Gastroesophageal sphincter (tissue), 3 donors: Measurements from ENCODE around the gene ZP3.
"Not testable (repeated sequence)": the region's sequence is repeated elsewhere in the genome, so short reads cannot be mapped to it uniquely, and the experiment has no call there.

Experiments used
- EP300 ChIP-seq: sonication (generic); formaldehyde crosslinking; IDR thresholded peaks from one replicate; pipeline ENCODE4 v1.6.1; 2017; ENCODE audit warnings: antibody characterized with exemption, mild to moderate bottlenecking
- POLR2A ChIP-seq, 2 donors: fragments of 450-650 bp; IDR thresholded peaks; one replicate each; pipeline ENCODE4 v1.6.1; 2017; ENCODE audit warnings: antibody characterized with exemption in 2 of 2, mild to moderate bottlenecking in 2 of 2, moderate library complexity in 1 of 2
- POLR2AphosphoS5 ChIP-seq: sonication (generic); formaldehyde crosslinking; IDR thresholded peaks from one replicate; pipeline ENCODE4 v1.6.1; 2017; ENCODE audit warnings: antibody characterized with exemption
- TF ChIP-seq, protein P1 (sequence below), 4 experiments: fragments of 200-600 bp in 2 of 4; fragments of 450-650 bp in 2 of 4; sonication (generic) in 1 of 4; IDR thresholded peaks; one replicate each; pipeline ENCODE4 v1.5.1; 2017 to 2019; ENCODE audit warnings: antibody characterized with exemption in 4 of 4, mild to moderate bottlenecking in 2 of 4, moderate library complexity in 2 of 4

DNA sequence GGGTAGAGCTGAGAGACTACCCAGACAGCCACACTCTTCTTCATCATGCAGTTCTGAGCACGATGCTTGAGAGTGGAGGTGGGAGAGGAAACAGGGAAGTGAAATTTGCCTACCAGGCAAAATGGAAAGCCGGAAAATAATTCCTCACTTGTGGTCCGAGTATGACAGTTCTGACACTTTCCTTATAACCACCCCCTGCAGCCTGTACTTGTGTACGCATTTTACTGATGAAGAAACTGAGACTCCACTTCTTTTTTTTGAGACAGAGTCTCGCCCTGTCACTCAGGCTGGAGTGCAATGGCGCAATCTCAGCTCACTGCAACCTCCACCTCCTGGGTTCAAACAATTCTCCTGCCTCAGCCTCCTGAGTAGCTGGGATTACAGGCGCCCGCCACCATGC is 21.7 kb upstream of the ZP3 start:
- TF ChIP-seq POLR2A (IDR thresholded peaks at IDR 0.05); EP300; POLR2AphosphoS5: not testable (repeated sequence)
- TF ChIP-seq, protein P1, sequence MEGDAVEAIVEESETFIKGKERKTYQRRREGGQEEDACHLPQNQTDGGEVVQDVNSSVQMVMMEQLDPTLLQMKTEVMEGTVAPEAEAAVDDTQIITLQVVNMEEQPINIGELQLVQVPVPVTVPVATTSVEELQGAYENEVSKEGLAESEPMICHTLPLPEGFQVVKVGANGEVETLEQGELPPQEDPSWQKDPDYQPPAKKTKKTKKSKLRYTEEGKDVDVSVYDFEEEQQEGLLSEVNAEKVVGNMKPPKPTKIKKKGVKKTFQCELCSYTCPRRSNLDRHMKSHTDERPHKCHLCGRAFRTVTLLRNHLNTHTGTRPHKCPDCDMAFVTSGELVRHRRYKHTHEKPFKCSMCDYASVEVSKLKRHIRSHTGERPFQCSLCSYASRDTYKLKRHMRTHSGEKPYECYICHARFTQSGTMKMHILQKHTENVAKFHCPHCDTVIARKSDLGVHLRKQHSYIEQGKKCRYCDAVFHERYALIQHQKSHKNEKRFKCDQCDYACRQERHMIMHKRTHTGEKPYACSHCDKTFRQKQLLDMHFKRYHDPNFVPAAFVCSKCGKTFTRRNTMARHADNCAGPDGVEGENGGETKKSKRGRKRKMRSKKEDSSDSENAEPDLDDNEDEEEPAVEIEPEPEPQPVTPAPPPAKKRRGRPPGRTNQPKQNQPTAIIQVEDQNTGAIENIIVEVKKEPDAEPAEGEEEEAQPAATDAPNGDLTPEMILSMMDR (IDR thresholded peaks at IDR 0.05), result not testable (repeated sequence)
